ENCODE data around the gene ADGRF3. TPM values are rescaled to one million over a fixed set of nuclear protein-coding genes. Genes with fewer than 3 reads are reported as not detected.

The ADGRF3 gene
- total and polyA plus RNA-seq, 2 of the 13 experiments (the other 11 are each of a cell fraction or from before 2014, with no cell fraction given), result 0.40 to 1.5 TPM

GRCh38 chr2:26298638-26299393 is 47.8 kb downstream of the ADGRF3 start (continued):
- no peak for TF ChIP-seq SKIL (CRISPR knock-in tag; IDR thresholded peaks at IDR 0.05; ENCODE audit: borderline replicate concordance)
- TF ChIP-seq PCBP1 (IDR thresholded peaks at IDR 0.05; ENCODE audit: borderline replicate concordance, low read depth, low read length), result no peak
- no peak for TF ChIP-seq JUN (CRISPR knock-in tag; IDR thresholded peaks at IDR 0.05)
- 0 out of 2 replicates have a peak, but pooled peaks have one; percentile 4 for TF ChIP-seq MEIS2 (CRISPR knock-in tag; IDR thresholded peaks at IDR 0.05)
- TF ChIP-seq MYC (CRISPR knock-in tag; IDR thresholded peaks at IDR 0.05; ENCODE audit: borderline replicate concordance), result 0 out of 2 replicates have a peak, but pooled peaks have one; percentile 44
- TF ChIP-seq HES4 (CRISPR knock-in tag; IDR thresholded peaks at IDR 0.05; ENCODE audit: borderline replicate concordance), result 0 out of 2 replicates have a peak, but pooled peaks have one; percentile 62
- TF ChIP-seq MAZ (IDR thresholded peaks at IDR 0.05; ENCODE audit: borderline replicate concordance, low read depth, low read length), result no peak
- 0 out of 2 replicates have a peak, but pooled peaks have one; percentile 25 for TF ChIP-seq MAZ (CRISPR knock-in tag; IDR thresholded peaks at IDR 0.05; ENCODE audit: low read depth)

GRCh38 chr2:26298286-26298637 is 48.3 kb downstream of the ADGRF3 start:
- no peaks in the 10 kb centered on the region for H3K9me3 ChIP-seq (ENCODE audit: low read length)
- H3K27me3 ChIP-seq (ENCODE audit: control insufficient read depth in 1 of 2, insufficient read depth in 2 of 2, low read length in 2 of 2), result peaks cover 2 to 35% of the 10 kb centered on the region in 2 experiments; a peak in 4 of 5 replicates
- H3K4me1 ChIP-seq (ENCODE audit: insufficient read depth, low read length), result peaks cover 27% of the 10 kb centered on the region
- no peaks in the 10 kb centered on the region for H3K36me3 ChIP-seq (replicated peaks in 1 of 2; ENCODE audit: control insufficient read depth in 1 of 2, insufficient read depth in 2 of 2, low read length in 2 of 2)
- no peaks in the 10 kb centered on the region for H4K20me1 ChIP-seq (ENCODE audit: insufficient read depth, low read length)
- H3K27ac ChIP-seq (ENCODE audit: extremely low read length, insufficient read depth, low read length), result no peak overlapping the region
- peak overlapping the region; percentile 65 to 81 (median 73); a peak in 5 of 6 replicates for H3K4me3 ChIP-seq (replicated peaks in 1 of 3; ENCODE audit: insufficient read depth in 1 of 3, low read depth in 2 of 3, low read length in 3 of 3)
- ChIA-PET CTCF (ENCODE audit: low intra/inter-chr PET ratio, low total read pairs) (no interaction called here), POLR2A (interaction anchor here (0.8 to 4.0 kb wide), 2 partner anchors 47 to 53 kb away, joined by 4 to 32 read pairs; partner anchors contain the start of genes HADHA, HADHB and SELENOI)
- H2AFZ ChIP-seq (ENCODE audit: low read length), result no peak overlapping the region
- no peak overlapping the region for H3K9ac ChIP-seq (ENCODE audit: insufficient read depth, low read depth, low read length)
- peak overlapping the region; percentile 91 for H3K4me2 ChIP-seq (ENCODE audit: low read depth, low read length)
- FAIRE-seq, result no peak
- no peaks in the 10 kb centered on the region for H3K79me2 ChIP-seq (ENCODE audit: insufficient read depth, low read length)
- in situ Hi-C loops (cut with HindIII; ENCODE audit: extremely low pct_ligation_motif_present, low pct_unique_long_range_greater_than_20kb), result no loop called here
- DNase-seq (ENCODE audit: low spot score), result no peak
- intact Hi-C loops (cut with micrococcal nuclease; ENCODE audit: unreplicated experiment), result no loop called here
- no TSS peak for BruUV-seq (replicated peaks)
- peak; percentile 19; the same call in 2 of the 3 replicates for ATAC-seq
- 65% methylated on average over 17 of the region's 17 CpGs for WGBS (ENCODE audit: low lambda C conversion rate)
- TF ChIP-seq ZNF777 (CRISPR knock-in tag; IDR thresholded peaks at IDR 0.05), result no peak
- no peak for TF ChIP-seq ZNF383 (CRISPR knock-in tag; IDR thresholded peaks at IDR 0.05; ENCODE audit: borderline replicate concordance)
- TF ChIP-seq ZNF160 (CRISPR knock-in tag; IDR thresholded peaks at IDR 0.05), result no peak
- TF ChIP-seq ZNF772 (CRISPR knock-in tag; IDR thresholded peaks at IDR 0.05), result no peak
- TF ChIP-seq SRY (CRISPR knock-in tag; IDR thresholded peaks at IDR 0.05), result no peak
- no peak for TF ChIP-seq FOSL1 (CRISPR knock-in tag; IDR thresholded peaks at IDR 0.05; ENCODE audit: borderline replicate concordance)
- no peak for TF ChIP-seq THRA (CRISPR knock-in tag; IDR thresholded peaks at IDR 0.05; ENCODE audit: borderline replicate concordance)
- no peak for TF ChIP-seq ZNF143 (CRISPR knock-in tag; IDR thresholded peaks at IDR 0.05)
- TF ChIP-seq SNAI1 (CRISPR knock-in tag; IDR thresholded peaks at IDR 0.05; ENCODE audit: borderline replicate concordance), result no peak
- TF ChIP-seq SAP130 (CRISPR knock-in tag; IDR thresholded peaks at IDR 0.05; ENCODE audit: low read depth), result no peak
- no peak for TF ChIP-seq WIZ (CRISPR knock-in tag; IDR thresholded peaks at IDR 0.05)
